ENCODE measurements around the gene ACOXL.

ACOXL gene

GRCh38 chr2:110984694-110985490 lies 252.5 kb downstream of the ACOXL start:
- H3K4me1 ChIP-seq, result no peaks in the 10 kb centered on the region
- no peaks in the 10 kb centered on the region for H3K9me3 ChIP-seq
- no peaks in the 10 kb centered on the region for H3K36me3 ChIP-seq
- H3K27me3 ChIP-seq, result no peaks in the 10 kb centered on the region
- TF ChIP-seq CTCF (IDR thresholded peaks at IDR 0.05; ENCODE audit: low read depth, low read length), result no peak
- no peak for DNase-seq
- H3K4me3 ChIP-seq (ENCODE audit: low read depth, low read length), result no peak overlapping the region

- no peak for TF ChIP-seq CTCF (IDR thresholded peaks at IDR 0.05; ENCODE audit: low read depth, low read length)
- Histone ChIP-seq H3K9me3 (no peaks in the 10 kb centered on the region), H3K4me3 (ENCODE audit: low read depth, low read length) (no peak overlapping the region), H3K27me3 (no peaks in the 10 kb centered on the region), H3K36me3 (no peaks in the 10 kb centered on the region), H3K4me1 (no peaks in the 10 kb centered on the region)
- DNase-seq, result no peak
These were observed 258.1 kb downstream of the ACOXL start for GRCh38 chr2:110990440-110990839.

- no peak overlapping the region for H3K4me3 ChIP-seq (ENCODE audit: low read depth, low read length)
- H3K4me1 ChIP-seq, result no peaks in the 10 kb centered on the region
- H3K9me3 ChIP-seq, result no peaks in the 10 kb centered on the region
- no peak for DNase-seq
- no peak for TF ChIP-seq CTCF (IDR thresholded peaks at IDR 0.05; ENCODE audit: low read depth, low read length)
- H3K36me3 ChIP-seq, result no peaks in the 10 kb centered on the region
- H3K27me3 ChIP-seq, result no peaks in the 10 kb centered on the region
These were observed 259.5 kb downstream of the ACOXL start for GRCh38 chr2:110991911-110992310.

GRCh38 chr2:110992886-110993285 lies 260.5 kb downstream of the ACOXL start:
- Histone ChIP-seq H3K4me1 (no peaks in the 10 kb centered on the region), H3K36me3 (no peaks in the 10 kb centered on the region), H3K4me3 (ENCODE audit: low read depth, low read length) (no peak overlapping the region), H3K27me3 (no peaks in the 10 kb centered on the region), H3K9me3 (no peaks in the 10 kb centered on the region)
- TF ChIP-seq CTCF (IDR thresholded peaks at IDR 0.05; ENCODE audit: low read depth, low read length), result no peak
- no peak for DNase-seq

- Histone ChIP-seq H3K4me3 (ENCODE audit: low read depth, low read length) (no peak overlapping the region), H3K27me3 (no peaks in the 10 kb centered on the region), H3K4me1 (no peaks in the 10 kb centered on the region), H3K9me3 (no peaks in the 10 kb centered on the region), H3K36me3 (no peaks in the 10 kb centered on the region)
- TF ChIP-seq CTCF (IDR thresholded peaks at IDR 0.05; ENCODE audit: low read depth, low read length), result no peak
- no peak for DNase-seq
These were observed 261.3 kb downstream of the ACOXL start for GRCh38 chr2:110993557-110994231.
